Hippocampal formation (tissue), 2 donors: ENCODE data around the gene DNAI7.

ENCODE experiments used
- DNase-seq, 2 donors: peaks; one replicate each; lab custom pipeline; 2025; lab: John Stamatoyannopoulos, UW

Gene DNAI7

GRCh38 chr12:25182765-25183164 is 12.2 kb downstream of the DNAI7 start:
- DNase-seq: no peak

- DNase-seq: no peak
Measured at GRCh38 chr12:25162866-25163265, 32.1 kb downstream of the DNAI7 start.

DNA sequence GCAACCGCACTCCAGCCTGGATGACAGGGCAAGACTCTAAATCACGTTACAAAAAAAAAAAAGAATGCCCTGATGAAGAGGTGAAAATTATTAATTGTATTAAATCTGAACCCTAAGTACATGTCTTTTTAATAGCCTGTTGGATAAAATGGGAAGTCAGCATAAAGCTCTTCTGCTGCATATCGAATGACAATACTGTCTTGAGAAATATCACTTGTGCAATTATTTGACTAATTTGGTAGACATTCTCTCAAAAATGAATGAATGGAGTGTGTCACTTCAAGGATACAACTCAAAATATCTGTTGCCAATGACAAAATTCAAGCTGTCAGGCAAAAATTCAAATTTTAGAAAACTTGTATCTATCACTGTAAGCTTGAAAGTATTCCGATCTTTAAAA is 38.9 kb downstream of the DNAI7 start:
- DNase-seq: no peak

DNA sequence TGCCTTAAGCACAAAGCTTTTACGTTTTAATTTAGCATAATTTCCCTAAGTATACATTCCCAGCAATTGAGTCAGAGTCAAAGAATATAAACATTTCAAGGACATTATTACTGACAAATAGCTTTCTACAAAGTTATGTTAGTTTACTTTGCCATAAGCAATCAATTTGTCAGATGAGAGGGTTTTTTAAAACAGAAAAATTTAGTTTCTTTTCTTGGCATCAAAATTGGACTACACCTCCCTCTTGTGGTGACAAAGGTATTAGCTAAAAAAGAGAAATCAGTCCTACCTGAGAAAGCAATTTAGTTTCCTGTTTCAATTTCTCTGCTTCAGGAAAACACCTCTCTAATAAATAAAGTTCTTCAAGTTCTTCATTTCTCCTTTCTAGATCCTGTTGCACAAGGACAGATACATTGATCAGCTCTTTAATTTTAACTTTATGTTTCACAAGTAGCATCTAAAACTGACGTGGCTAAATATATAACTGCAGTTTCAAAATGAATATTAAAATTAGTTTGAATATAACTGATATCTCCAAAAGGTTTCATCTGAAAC is 39.9 kb downstream of the DNAI7 start:
- DNase-seq: peak in 1 of 2 donors; percentile 20

DNA sequence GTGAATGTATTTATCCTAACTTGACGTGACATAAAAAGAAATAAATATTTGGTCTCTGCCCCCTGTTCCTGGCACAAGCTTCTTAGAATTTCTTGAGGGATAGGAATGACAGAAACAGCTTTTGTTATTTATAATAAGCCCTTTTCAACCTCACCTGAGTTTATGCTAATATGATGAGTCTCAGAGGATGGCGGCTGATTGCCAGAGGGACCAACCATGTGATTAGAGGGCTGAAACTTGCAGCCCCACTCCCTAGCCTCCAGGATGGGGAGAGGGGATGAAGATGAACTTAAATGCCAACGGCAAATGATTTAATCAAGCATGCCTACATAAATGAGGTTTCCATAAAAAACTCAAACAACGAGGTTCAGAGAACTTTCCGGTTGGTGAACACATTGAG is 42.9 kb downstream of the DNAI7 start:
- DNase-seq: no peak

DNA sequence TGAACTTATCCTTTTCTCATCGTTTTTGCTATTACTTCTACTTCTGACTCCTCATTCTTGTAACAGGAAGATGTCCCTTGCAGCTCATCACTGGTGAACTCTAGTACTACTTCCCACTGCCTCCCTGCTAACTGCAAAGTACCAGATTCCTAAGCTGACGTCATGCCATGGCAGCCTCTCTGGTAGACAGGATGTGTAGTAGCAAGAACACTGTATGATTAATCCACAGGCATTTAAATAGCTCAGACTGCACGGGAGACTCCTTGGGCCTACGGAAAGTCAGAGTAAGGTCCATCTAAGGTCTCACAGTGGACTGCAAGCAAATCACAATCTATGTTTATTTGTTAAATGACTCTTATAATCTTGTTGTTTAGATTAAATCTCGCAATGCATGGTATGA is 43.5 kb downstream of the DNAI7 start:
- DNase-seq: no peak

- DNase-seq: no peak
Measured at GRCh38 chr12:25146686-25147085, 48.3 kb downstream of the DNAI7 start.

- no peak for DNase-seq
Measured at GRCh38 chr12:25135531-25136154, 59.3 kb downstream of the DNAI7 start.

DNA sequence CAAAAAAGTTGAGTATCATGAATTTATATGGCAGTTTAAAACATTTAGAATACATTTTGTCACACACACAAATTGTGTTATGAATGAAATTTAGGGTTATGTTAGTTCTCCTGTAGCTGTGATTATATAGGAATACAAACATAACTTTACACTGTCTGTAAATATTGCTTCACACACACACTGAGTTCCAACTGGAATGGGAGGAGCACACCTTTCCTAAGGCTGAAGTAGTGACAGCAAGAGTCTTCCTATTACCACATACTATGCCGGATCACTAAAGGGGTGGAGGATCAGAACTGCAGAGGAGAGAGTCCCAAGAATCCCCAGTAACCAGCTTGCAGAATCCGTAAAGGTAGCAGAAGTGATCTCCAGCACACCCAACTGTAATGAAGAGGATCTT is 63.7 kb downstream of the DNAI7 start:
- DNase-seq: no peak

GRCh38 chr12:25130741-25131188 is 64.2 kb downstream of the DNAI7 start:
- DNase-seq: peak in 1 of 2 donors; percentile 39

- DNase-seq: no peak
Measured at GRCh38 chr12:25126746-25127145, 68.2 kb downstream of the DNAI7 start.

DNA sequence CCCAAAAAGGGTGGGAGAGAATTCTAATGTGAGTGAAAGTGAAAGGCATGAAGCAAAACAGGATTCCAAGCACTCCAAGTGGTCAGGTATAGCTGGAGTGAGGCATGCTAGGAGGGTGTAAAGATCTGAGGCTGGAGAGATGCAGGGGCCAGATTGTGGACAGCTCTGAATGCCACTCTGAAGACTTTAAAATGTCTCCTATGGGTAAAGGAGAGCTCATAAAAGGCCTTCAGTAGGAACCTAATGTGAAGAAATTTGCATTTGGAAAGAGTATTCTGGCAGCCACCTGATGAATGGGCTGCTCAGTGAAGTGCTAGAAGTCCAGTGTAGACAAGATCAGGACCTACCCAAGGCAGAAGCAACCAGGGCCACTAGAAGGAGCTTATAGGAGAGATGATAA is 68.9 kb downstream of the DNAI7 start:
- DNase-seq: no peak

GRCh38 chr12:25124493-25124892 is 70.5 kb downstream of the DNAI7 start:
- DNase-seq: no peak

DNA sequence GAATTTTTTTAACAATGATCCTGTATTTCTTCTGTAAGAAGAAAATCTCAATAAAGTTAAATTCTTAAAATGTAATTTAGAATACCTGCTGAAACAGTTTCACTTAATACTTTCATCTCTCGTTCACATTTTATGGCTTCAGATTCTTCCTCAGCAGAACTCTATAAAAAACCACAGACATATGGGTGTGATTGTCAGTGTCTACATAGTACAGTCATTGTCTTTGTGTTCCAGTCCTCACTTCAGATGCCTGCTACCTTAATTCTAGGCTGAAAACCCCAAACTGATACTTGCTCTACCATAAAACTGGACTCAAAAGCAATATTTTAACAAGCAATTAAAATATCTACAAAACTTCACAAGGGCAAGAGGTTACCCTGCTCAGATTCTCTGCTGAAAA is 71.8 kb downstream of the DNAI7 start:
- DNase-seq: no peak

GRCh38 chr12:25121916-25122315 is 73.0 kb downstream of the DNAI7 start:
- DNase-seq: no peak

GRCh38 chr12:25121110-25121509 is 73.8 kb downstream of the DNAI7 start:
- DNase-seq: no peak

- no peak for DNase-seq
Measured at GRCh38 chr12:25119020-25119419, 75.9 kb downstream of the DNAI7 start.

DNA sequence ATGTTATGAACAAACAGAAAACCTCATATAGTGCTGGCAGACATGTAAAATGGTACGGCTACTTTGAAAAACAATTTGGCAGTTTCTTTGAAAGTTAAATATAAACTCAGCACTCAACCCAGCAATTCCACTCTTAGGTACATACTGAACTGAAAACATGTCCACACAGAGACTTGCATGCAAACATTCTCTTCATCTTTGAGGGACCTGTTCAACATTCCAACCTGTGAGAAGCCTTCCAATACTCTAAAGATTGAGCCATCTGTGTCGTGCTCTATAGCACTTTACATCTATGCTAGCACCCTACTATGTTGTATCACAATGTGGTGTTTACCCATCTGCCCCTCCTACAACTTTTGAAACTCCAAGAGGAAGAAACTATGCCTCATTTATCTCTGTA is 79.3 kb downstream of the DNAI7 start:
- DNase-seq: no peak

DNA sequence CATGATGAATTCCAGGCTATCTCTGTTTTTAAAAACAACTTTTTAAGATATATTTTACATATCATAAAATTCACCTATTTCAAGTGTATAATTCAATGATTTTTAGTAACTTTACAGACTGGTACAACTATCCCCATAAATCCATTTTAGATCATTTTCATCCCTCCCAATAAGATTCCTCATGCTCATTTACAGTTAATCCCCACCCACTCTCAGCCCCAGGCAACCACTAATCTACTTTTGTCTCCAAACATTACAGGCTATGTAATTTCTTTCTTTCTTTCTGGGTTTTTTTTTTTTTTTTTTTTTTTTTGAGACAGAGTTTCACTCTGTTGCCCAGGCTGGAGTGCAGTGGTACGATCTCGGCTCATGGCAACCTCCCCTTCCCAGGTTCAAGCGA is 81.3 kb downstream of the DNAI7 start:
- DNase-seq: no peak

GRCh38 chr12:25110260-25110659 is 84.7 kb downstream of the DNAI7 start:
- DNase-seq: no peak

DNA sequence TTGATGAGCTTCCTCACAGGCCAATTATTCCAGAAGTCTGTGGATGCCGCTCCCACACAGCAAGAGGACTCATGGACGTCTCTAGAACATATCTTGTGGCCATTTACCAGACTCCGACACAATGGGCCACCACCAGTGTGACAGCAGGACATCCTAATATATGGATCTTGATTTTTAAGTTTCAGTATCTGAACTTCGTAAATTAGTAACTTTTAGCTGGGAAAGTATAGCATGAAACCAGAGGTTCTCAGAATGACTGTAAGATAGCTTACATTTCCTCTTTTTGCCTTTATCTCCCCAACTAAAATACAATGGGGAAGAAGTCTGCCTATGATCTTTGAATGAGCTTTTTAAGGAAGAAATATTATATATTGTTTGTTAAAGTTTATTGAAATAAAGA is 87.0 kb downstream of the DNAI7 start:
- DNase-seq: no peak

GRCh38 chr12:25106818-25107217 is 88.1 kb downstream of the DNAI7 start:
- no peak for DNase-seq

DNA sequence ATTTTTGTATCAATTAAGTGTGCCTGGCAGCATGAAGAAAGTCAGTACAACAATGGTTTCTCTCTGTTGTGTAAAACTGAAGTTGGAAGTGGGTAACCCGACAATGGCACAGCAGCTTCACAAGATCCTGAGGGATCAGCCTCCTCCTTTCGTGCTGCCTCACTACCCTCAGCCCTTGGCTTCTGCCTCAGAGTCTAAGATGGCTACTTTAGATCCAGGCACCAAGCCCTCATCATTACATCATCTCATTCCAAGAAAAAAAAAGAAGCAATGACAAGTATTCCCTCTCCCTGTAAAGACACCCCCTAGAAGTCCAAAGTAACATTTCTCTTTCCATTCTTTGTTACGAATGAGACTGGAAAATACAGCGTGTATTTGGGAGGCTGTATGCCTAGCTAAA is 92.6 kb downstream of the DNAI7 start:
- DNase-seq: no peak

GRCh38 chr12:25101092-25101445 is 93.9 kb downstream of the DNAI7 start:
- no peak for DNase-seq
